ENCODE data around the gene MIA2. TPM values are rescaled to one million over a fixed set of nuclear protein-coding genes. Genes with fewer than 3 reads are reported as not detected.
"Not testable (repeated sequence)": the region's sequence is repeated elsewhere in the genome, so short reads cannot be mapped to it uniquely, and the experiment has no call there.

The MIA2 gene
- total RNA-seq, 2 donors from 2014 or later = 41.8 to 61.8 TPM

GRCh38 chr14:39229222-39229543 is 4.5 kb upstream of the MIA2 start:
- no peaks in the 10 kb centered on the region for H3K9me3 ChIP-seq
- H3K36me3 ChIP-seq = no peaks in the 10 kb centered on the region
- H3K27me3 ChIP-seq = no peaks in the 10 kb centered on the region
- no peak for DNase-seq
- TF ChIP-seq, protein P1, sequence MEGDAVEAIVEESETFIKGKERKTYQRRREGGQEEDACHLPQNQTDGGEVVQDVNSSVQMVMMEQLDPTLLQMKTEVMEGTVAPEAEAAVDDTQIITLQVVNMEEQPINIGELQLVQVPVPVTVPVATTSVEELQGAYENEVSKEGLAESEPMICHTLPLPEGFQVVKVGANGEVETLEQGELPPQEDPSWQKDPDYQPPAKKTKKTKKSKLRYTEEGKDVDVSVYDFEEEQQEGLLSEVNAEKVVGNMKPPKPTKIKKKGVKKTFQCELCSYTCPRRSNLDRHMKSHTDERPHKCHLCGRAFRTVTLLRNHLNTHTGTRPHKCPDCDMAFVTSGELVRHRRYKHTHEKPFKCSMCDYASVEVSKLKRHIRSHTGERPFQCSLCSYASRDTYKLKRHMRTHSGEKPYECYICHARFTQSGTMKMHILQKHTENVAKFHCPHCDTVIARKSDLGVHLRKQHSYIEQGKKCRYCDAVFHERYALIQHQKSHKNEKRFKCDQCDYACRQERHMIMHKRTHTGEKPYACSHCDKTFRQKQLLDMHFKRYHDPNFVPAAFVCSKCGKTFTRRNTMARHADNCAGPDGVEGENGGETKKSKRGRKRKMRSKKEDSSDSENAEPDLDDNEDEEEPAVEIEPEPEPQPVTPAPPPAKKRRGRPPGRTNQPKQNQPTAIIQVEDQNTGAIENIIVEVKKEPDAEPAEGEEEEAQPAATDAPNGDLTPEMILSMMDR (IDR thresholded peaks at IDR 0.05) = no peak
- intact Hi-C loops (cut with DNase I) = no loop called here
- H3K4me1 ChIP-seq = no peaks in the 10 kb centered on the region
- no peak overlapping the region for H3K4me3 ChIP-seq
- H3K9ac ChIP-seq (ENCODE audit: low read depth in 2 of 2, low read length in 2 of 2) = no peak overlapping the region
- H3K27ac ChIP-seq = no peak overlapping the region

DNA sequence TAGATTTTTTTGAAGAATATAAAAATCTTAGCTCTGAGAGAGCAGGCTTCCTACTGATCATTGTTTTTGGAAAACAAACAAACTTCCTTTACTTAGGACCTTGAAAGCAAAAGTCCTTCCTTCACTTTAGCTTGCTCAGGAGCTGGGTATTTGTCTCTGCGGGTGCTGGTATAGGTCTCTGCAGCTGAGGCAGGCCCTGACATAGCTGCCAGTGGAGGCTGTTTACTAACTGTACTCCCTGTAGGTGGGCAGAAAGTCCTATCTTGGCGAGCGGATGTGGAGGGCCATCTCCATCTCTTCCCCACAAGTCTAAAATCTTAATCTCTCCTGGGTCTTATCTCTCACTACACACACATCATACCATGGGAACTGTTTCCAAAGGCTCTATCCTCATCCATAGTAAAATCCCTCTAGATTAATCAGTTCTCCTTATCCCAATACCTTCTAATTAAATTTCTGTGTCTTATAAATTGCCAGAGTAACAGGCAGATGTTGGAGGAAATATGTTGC is 4.1 kb upstream of the MIA2 start:
- Histone ChIP-seq H3K36me3 (no peaks in the 10 kb centered on the region), H3K4me1 (no peaks in the 10 kb centered on the region), H3K9ac (ENCODE audit: low read depth in 2 of 2, low read length in 2 of 2) (no peak overlapping the region), H3K27me3 (no peaks in the 10 kb centered on the region), H3K4me3 (no peak overlapping the region), H3K9me3 (no peaks in the 10 kb centered on the region), H3K27ac (no peak overlapping the region)
- TF ChIP-seq, protein P1 (IDR thresholded peaks at IDR 0.05) = no peak
- intact Hi-C loops (cut with DNase I) = no loop called here
- no peak for DNase-seq

DNA sequence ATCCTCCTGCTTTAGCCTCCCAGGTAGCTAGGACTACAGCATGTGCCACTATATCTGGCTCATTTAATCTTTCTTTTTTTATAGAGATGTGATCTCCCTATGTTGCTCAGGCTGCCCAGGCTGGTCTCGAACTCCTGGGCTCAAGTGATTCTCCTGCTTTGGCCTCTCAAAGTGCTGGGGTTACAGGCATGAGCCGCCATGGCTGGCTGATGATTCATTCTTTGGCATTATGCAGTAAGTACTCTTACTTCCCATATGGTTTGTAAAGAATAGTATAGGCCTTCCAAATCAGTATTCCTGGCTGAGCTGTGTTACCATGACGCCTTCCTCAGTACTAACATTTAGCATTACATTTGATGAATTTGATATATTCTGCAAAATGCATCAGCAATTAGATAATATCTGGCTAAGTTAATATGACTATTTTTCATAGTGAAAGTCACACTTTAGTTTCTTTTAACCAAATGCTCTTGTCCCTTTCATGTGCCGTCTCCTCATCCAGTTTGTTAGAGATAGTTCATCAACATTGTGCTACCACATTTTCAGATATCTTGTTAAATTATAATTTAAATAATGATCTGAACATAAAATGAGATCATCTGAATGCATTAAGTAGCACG is 3.2 kb upstream of the MIA2 start:
- intact Hi-C loops (cut with DNase I) = no loop called here
- no peak overlapping the region for H3K27ac ChIP-seq
- H3K9me3 ChIP-seq = no peaks in the 10 kb centered on the region
- no peak for DNase-seq
- TF ChIP-seq, protein P1 (IDR thresholded peaks at IDR 0.05) = no peak
- H3K4me3 ChIP-seq = no peak overlapping the region
- H3K9ac ChIP-seq (ENCODE audit: low read depth in 2 of 2, low read length in 2 of 2) = no peak overlapping the region
- no peaks in the 10 kb centered on the region for H3K36me3 ChIP-seq
- no peaks in the 10 kb centered on the region for H3K4me1 ChIP-seq
- no peaks in the 10 kb centered on the region for H3K27me3 ChIP-seq

- H3K4me3 ChIP-seq; H3K27ac ChIP-seq; DNase-seq; intact Hi-C loops (cut with DNase I); H3K9me3 ChIP-seq; H3K27me3 ChIP-seq; H3K36me3 ChIP-seq; H3K4me1 ChIP-seq; H3K9ac ChIP-seq (ENCODE audit: low read depth in 2 of 2, low read length in 2 of 2): not testable (repeated sequence)
Measured at GRCh38 chr14:39231751-39232553, 1.8 kb upstream of the MIA2 start.

GRCh38 chr14:39232554-39233415 is 930 bp upstream of the MIA2 start:
- H3K36me3 ChIP-seq = no peaks in the 10 kb centered on the region
- no peaks in the 10 kb centered on the region for H3K27me3 ChIP-seq
- no peak overlapping the region for H3K27ac ChIP-seq
- intact Hi-C loops (cut with DNase I) = no loop called here
- DNase-seq = no peak
- H3K9me3 ChIP-seq = no peaks in the 10 kb centered on the region
- TF ChIP-seq, protein P1 (IDR thresholded peaks at IDR 0.05) = no peak
- no peak overlapping the region for H3K4me3 ChIP-seq
- H3K9ac ChIP-seq (ENCODE audit: low read depth in 2 of 2, low read length in 2 of 2) = no peak overlapping the region
- no peaks in the 10 kb centered on the region for H3K4me1 ChIP-seq

GRCh38 chr14:39234986-39235385 is 1.3 kb downstream of the MIA2 start:
- H3K4me3 ChIP-seq; intact Hi-C loops (cut with DNase I); DNase-seq; H3K4me1 ChIP-seq; H3K9me3 ChIP-seq; H3K36me3 ChIP-seq; H3K27ac ChIP-seq; H3K27me3 ChIP-seq; H3K9ac ChIP-seq (ENCODE audit: low read depth in 2 of 2, low read length in 2 of 2): not testable (repeated sequence)

DNA sequence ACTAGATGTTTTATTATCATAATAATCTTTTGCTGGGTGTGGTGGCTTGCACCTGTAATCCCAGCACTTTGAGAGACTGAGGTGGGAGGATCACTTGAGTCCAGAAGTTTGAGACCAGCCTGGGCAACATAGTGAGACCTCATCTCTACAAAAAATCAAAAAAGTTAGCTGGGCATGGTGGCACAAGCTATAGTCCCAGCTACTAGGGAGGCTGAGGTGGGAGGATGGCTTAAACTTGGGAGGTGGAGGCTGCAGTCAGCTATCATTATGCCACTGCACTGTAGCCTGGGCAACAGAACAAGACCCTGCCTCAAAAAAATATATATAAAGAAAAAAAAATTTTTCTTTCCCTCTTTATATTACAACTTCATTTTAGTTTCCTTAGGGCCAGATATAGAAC is 1.8 kb downstream of the MIA2 start:
- H3K4me1 ChIP-seq; intact Hi-C loops (cut with DNase I); H3K27ac ChIP-seq; H3K9ac ChIP-seq (ENCODE audit: low read depth in 2 of 2, low read length in 2 of 2); H3K4me3 ChIP-seq; H3K9me3 ChIP-seq; DNase-seq; H3K27me3 ChIP-seq; H3K36me3 ChIP-seq: not testable (repeated sequence)
